BJ (cell line): ENCODE data around the gene CCDC32. TPM values are rescaled to one million over a fixed set of nuclear protein-coding genes. Genes with fewer than 3 reads are reported as not detected.

ENCODE experiments used
- CTCF ChIA-PET: fragments of 350-600 bp; formaldehyde crosslinking; extraction: SDS; loops from one replicate; lab custom pipeline; 2021; ENCODE audit warnings: antibody characterized with exemption, inconsistent platforms; lab: Yijun Ruan, JAX
- POLR2A ChIA-PET: fragments of 300-600 bp; sonication (Branson Sonifier 250); formaldehyde crosslinking; extraction: SDS; loops from one replicate; lab custom pipeline; 2021; ENCODE audit warnings: antibody characterized with exemption; lab: Charles Lee
- DNase-seq: peaks from one replicate; pipeline ENCODE4 v3.0.0-alpha.2; 2011; ENCODE audit warnings: low read depth
- H3K27me3 ChIP-seq: 2 replicates; pipeline ENCODE4 v1.6.0; 2011; ENCODE audit warnings: low read length; ENCODE audit not compliant: control insufficient read depth, insufficient read depth
- H3K36me3 ChIP-seq: 2 replicates; pipeline ENCODE4 v1.5.1; 2011; ENCODE audit warnings: low read length; ENCODE audit not compliant: control insufficient read depth, insufficient read depth
- H3K4me3 ChIP-seq: 2 replicates; pipeline ENCODE4 v1.5.1; 2011; ENCODE audit warnings: low read depth, mild to moderate bottlenecking, control low read depth, low read length
- CTCF ChIP-seq: IDR thresholded peaks from 2 replicates; pipeline ENCODE4 v1.5.1; 2011; ENCODE audit warnings: low read depth, mild to moderate bottlenecking, control low read depth, inconsistent platforms, low read length, moderate library complexity; ENCODE audit not compliant: insufficient read depth
- polyA plus RNA-seq: library from polyadenylated mRNA; depleted of rRNA; stranded (reverse); fragments of >200 nt; gene quantifications from 2 replicates; pipeline ENCODE4 v1.2.3, GENCODE V29; 2011

Gene CCDC32
- polyA plus RNA-seq, 1 experiment: 14.1 TPM

- TF ChIP-seq CTCF: no peak
- no peak for DNase-seq
- POLR2A ChIA-PET: no interaction called here
- CTCF ChIA-PET: interaction anchor here (0.8 kb wide), 1 partner anchor 20 kb away, joined by 3 read pairs; no protein-coding TSS in a partner anchor
- no peaks in the 10 kb centered on the region for H3K27me3 ChIP-seq
- H3K36me3 ChIP-seq: peaks cover 3% of the 10 kb centered on the region; the same call in 1 of the 2 replicates
- H3K4me3 ChIP-seq: no peak overlapping the region
Measured at GRCh38 chr15:40558952-40559742, 5.7 kb downstream of the CCDC32 start.

- no peak for DNase-seq
- ChIA-PET POLR2A (interaction anchor here (0.6 kb wide), 1 partner anchor 456 kb away, joined by 3 read pairs; no protein-coding TSS in a partner anchor), CTCF (no interaction called here)
- no peak for TF ChIP-seq CTCF
- Histone ChIP-seq H3K27me3 (no peaks in the 10 kb centered on the region), H3K36me3 (peaks cover 4% of the 10 kb centered on the region), H3K4me3 (no peak overlapping the region)
Measured at GRCh38 chr15:40555876-40556275, 9.0 kb downstream of the CCDC32 start.

- H3K4me3 ChIP-seq: no peak overlapping the region
- no peak for DNase-seq
- ChIA-PET CTCF (no interaction called here), POLR2A (no interaction called here)
- peaks cover 4% of the 10 kb centered on the region for H3K36me3 ChIP-seq
- TF ChIP-seq CTCF: no peak
- no peaks in the 10 kb centered on the region for H3K27me3 ChIP-seq
Measured at GRCh38 chr15:40554161-40554525, 10.7 kb downstream of the CCDC32 start.

DNA sequence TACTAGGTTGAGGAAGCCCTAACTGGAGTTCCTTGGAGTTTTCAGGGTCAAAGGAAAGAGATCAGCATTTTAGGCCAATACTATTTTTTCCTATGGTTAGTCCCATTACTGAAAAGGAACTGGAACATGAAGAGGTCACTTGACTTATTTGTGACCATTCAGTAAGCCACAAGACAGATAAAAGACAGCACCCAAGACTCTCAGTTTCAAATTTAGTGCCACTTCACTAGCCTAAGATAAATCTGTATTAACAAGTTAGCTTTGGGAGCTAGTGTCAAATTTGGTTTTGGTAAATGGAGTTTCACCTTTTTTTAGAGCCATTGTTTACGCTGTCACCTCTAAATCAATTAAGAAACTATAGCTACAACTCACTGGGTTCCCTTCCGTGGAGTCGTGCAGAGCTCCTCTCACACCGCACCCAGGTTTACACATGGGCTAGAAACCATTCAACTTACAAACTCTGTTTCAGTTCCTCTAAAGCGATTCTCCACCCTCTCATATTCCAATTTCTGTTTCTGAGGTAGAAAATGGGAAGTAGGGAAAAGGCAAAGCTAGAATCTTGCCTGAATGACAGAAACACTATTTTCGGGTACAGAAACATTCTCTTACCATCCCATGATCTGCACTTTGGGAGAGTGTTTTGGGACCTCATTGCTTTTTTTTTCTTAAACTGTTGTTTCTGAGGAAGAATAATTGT is 14.4 kb downstream of the CCDC32 start:
- peaks cover 1% of the 10 kb centered on the region for H3K36me3 ChIP-seq
- no peak for TF ChIP-seq CTCF
- DNase-seq: no peak
- no peaks in the 10 kb centered on the region for H3K27me3 ChIP-seq
- ChIA-PET POLR2A (no interaction called here), CTCF (no interaction called here)
- no peak overlapping the region for H3K4me3 ChIP-seq

DNA sequence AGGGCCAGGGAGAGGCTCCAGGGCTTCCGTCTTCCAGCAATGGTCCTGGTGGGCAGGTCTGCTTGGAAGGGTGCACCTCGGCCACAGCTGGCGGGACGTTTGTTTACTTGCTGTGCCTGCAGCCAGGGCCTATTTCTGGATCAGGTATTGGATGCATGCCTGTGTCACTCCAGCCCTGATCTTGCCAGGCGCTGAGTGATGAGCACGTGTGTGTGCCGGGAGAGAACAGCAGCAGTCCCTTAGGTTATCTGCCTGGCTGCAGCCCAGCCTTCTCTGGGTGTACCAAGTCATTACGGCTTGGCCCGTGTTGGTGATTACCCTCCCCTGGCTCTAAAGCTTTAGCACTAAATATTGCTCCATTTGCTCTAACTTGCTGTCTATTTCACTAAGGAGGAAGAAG is 14.9 kb downstream of the CCDC32 start:
- ChIA-PET CTCF (no interaction called here), POLR2A (no interaction called here)
- Histone ChIP-seq H3K4me3 (no peak overlapping the region), H3K27me3 (no peaks in the 10 kb centered on the region), H3K36me3 (peaks cover 1% of the 10 kb centered on the region)
- no peak for DNase-seq
- no peak for TF ChIP-seq CTCF
